Neural progenitor cell (in vitro differentiated cells): ENCODE data around the gene UBR4. TPM values are rescaled to one million over a fixed set of nuclear protein-coding genes. Genes with fewer than 3 reads are reported as not detected.

Experiments
- DNase-seq: peaks from one replicate; pipeline ENCODE4 v3.0.0-alpha.2; 2016; ENCODE audit warnings: low spot score
- H2AFZ ChIP-seq: fragments of 200-600 bp; sonication (generic); replicated peaks from 2 replicates; pipeline ENCODE4 v1.6.1; 2016; ENCODE audit warnings: antibody characterized with exemption
- H3F3A ChIP-seq: fragments of 200-600 bp; sonication (generic); 2 replicates; pipeline ENCODE4 v1.6.1; 2016; ENCODE audit warnings: antibody characterized with exemption, low read depth
- H3K27ac ChIP-seq: fragments of 200-600 bp; sonication (generic); 2 replicates; pipeline ENCODE4 v1.5.1; 2016; ENCODE audit warnings: mild to moderate bottlenecking
- H3K27me3 ChIP-seq: fragments of 200-600 bp; sonication (generic); 2 replicates; pipeline ENCODE4 v1.6.1; 2016; ENCODE audit warnings: mild to moderate bottlenecking, moderate library complexity
- H3K36me3 ChIP-seq: fragments of 200-600 bp; sonication (generic); 2 replicates; pipeline ENCODE4 v1.5.1; 2016
- H3K4me1 ChIP-seq: fragments of 200-600 bp; sonication (generic); 2 replicates; pipeline ENCODE4 v1.6.1; 2016; ENCODE audit warnings: mixed run types
- H3K4me2 ChIP-seq: fragments of 200-600 bp; sonication (generic); 2 replicates; pipeline ENCODE4 v1.6.1; 2016
- H3K4me3 ChIP-seq: fragments of 200-600 bp; sonication (generic); 2 replicates; pipeline ENCODE4 v1.5.1; 2016
- H3K79me2 ChIP-seq: fragments of 200-600 bp; sonication (generic); 2 replicates; pipeline ENCODE4 v1.6.1; 2016; ENCODE audit warnings: low read depth
- H3K9ac ChIP-seq: fragments of 200-600 bp; sonication (generic); 2 replicates; pipeline ENCODE4 v1.6.1; 2016
- H3K9me3 ChIP-seq: fragments of 200-600 bp; sonication (generic); 2 replicates; pipeline ENCODE4 v1.5.1; 2016; ENCODE audit warnings: low read depth
- H4K20me1 ChIP-seq: fragments of 200-600 bp; sonication (generic); 2 replicates; pipeline ENCODE4 v1.6.1; 2016; ENCODE audit warnings: low read depth
- H3K27ac Mint-ChIP-seq: 3 replicates; pipeline ENCODE4 v1.8.0; 2021; ENCODE audit warnings: mixed read lengths
- H3K27me3 Mint-ChIP-seq: 2 replicates; pipeline ENCODE4 v1.8.0; 2022; ENCODE audit warnings: low read depth, mild to moderate bottlenecking, inconsistent platforms, moderate library complexity, mixed read lengths; ENCODE audit not compliant: insufficient read depth
- H3K36me3 Mint-ChIP-seq: 3 replicates; pipeline ENCODE4 v1.8.0; 2021; ENCODE audit warnings: mixed read lengths
- H3K4me1 Mint-ChIP-seq: 3 replicates; pipeline ENCODE4 v1.8.0; 2021; ENCODE audit warnings: mixed read lengths
- H3K4me3 Mint-ChIP-seq: 3 replicates; pipeline ENCODE4 v1.8.0; 2021; ENCODE audit warnings: mild to moderate bottlenecking, moderate library complexity, mixed read lengths
- H3K9me3 Mint-ChIP-seq: 3 replicates; pipeline ENCODE4 v1.8.0; 2020; ENCODE audit warnings: mixed read lengths
- EZH2 ChIP-seq: fragments of 200-600 bp; sonication (generic); IDR thresholded peaks from 2 replicates; pipeline ENCODE4 v1.6.1; 2017; ENCODE audit warnings: antibody characterized with exemption, mild to moderate bottlenecking, moderate library complexity
- EZH2phosphoT487 ChIP-seq: fragments of 200-600 bp; sonication (generic); IDR thresholded peaks from 2 replicates; pipeline ENCODE4 v1.6.1; 2017; ENCODE audit warnings: antibody characterized with exemption
- total RNA-seq: library from RNA; depleted of rRNA; stranded (reverse); fragments of >200 nt; gene quantifications from 2 replicates; pipeline ENCODE4 v1.2.3, GENCODE V29; 2015; ENCODE audit warnings: low replicate concordance
- TF ChIP-seq, protein P1 (sequence below): fragments of 200-600 bp; sonication (generic); IDR thresholded peaks from 2 replicates; pipeline ENCODE4 v1.5.1; 2017; ENCODE audit warnings: antibody characterized with exemption, mild to moderate bottlenecking

UBR4 gene
- total RNA-seq, 1 donor from 2014 or later, result 71.2 TPM

DNA sequence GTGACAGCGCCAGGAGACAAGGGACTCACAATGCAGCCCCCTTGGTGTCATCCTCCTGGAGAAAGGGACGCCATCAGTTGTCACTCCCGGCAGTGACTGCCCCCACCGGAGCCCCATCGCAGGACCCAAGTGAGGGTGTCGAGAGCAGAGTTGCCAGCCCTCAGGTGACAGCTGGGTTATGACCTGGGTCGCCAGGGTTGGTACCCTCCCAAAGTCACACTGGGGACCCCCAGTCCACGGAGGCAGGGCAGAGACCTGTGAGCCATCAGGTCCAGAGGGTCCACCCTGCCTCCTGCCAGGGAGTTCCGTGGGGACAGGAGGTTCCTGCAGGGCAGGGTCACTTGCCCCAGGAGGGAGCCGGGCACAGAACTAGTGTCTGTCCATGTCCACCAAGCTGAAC lies 175.3 kb downstream of the UBR4 start:
- H3K4me2 ChIP-seq, result no peak overlapping the region
- DNase-seq, result no peak
- Mint-ChIP-seq H3K9me3 (no peaks in the 10 kb centered on the region), H3K27ac (no peak overlapping the region), H3K4me3 (no peak overlapping the region), H3K36me3 (no peaks in the 10 kb centered on the region), H3K4me1 (peaks cover 11% of the 10 kb centered on the region), H3K27me3 (peaks cover 4% of the 10 kb centered on the region)
- no peak overlapping the region for H3K27ac ChIP-seq
- no peak overlapping the region for H2AFZ ChIP-seq
- H3K4me1 ChIP-seq, result no peaks in the 10 kb centered on the region
- H3K9me3 ChIP-seq, result no peaks in the 10 kb centered on the region
- H3K79me2 ChIP-seq, result no peaks in the 10 kb centered on the region
- no peaks in the 10 kb centered on the region for H4K20me1 ChIP-seq
- no peak for TF ChIP-seq EZH2phosphoT487
- TF ChIP-seq, protein P1, sequence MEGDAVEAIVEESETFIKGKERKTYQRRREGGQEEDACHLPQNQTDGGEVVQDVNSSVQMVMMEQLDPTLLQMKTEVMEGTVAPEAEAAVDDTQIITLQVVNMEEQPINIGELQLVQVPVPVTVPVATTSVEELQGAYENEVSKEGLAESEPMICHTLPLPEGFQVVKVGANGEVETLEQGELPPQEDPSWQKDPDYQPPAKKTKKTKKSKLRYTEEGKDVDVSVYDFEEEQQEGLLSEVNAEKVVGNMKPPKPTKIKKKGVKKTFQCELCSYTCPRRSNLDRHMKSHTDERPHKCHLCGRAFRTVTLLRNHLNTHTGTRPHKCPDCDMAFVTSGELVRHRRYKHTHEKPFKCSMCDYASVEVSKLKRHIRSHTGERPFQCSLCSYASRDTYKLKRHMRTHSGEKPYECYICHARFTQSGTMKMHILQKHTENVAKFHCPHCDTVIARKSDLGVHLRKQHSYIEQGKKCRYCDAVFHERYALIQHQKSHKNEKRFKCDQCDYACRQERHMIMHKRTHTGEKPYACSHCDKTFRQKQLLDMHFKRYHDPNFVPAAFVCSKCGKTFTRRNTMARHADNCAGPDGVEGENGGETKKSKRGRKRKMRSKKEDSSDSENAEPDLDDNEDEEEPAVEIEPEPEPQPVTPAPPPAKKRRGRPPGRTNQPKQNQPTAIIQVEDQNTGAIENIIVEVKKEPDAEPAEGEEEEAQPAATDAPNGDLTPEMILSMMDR, result no peak
- TF ChIP-seq EZH2, result no peak
- no peaks in the 10 kb centered on the region for H3K36me3 ChIP-seq
- H3K9ac ChIP-seq, result no peak overlapping the region
- no peak overlapping the region for H3K4me3 ChIP-seq
- no peaks in the 10 kb centered on the region for H3F3A ChIP-seq
- H3K27me3 ChIP-seq, result no peaks in the 10 kb centered on the region

DNA sequence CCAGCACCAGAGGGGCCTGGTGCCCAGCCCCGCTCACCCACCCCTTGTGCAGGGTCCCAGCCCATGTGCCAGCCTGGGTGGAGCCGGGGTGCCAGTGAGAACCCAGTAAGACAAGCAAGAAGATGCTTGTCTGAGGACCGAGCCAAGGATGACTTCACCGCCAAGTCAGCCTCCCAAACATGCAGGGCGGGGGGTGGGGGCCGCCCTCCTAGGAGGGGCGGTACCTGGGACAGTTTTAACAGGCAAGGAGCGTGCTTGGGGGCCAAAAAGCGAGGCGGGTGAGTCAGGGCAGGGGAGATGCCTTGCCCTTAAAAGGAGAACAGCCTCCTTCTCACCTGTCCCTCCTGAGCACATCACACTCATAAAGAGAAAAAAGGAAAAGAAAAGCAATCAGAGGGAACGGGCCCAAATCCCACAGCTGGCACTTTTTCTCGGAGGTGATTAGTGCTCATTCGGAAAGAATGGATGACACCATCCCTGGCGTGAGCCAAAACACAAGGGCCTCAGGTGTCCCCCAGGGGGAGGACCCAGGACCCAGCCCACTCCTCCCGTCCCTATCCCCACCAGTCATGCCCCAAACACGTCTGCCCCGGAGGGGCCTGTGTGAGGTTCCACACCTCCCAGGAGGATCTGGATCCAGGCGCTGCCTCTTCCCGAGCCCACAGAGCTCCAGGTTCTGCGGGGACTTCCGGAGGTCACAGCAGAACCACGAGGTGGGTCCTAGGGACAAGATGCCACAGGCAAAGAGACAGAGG lies 176.0 kb downstream of the UBR4 start:
- Histone ChIP-seq H3K4me1 (no peaks in the 10 kb centered on the region), H3K9ac (no peak overlapping the region), H3K36me3 (no peaks in the 10 kb centered on the region), H3K9me3 (no peaks in the 10 kb centered on the region), H3K27ac (no peak overlapping the region), H3F3A (no peaks in the 10 kb centered on the region), H4K20me1 (no peaks in the 10 kb centered on the region), H3K4me3 (no peak overlapping the region), H2AFZ (no peak overlapping the region), H3K27me3 (no peaks in the 10 kb centered on the region), H3K79me2 (no peaks in the 10 kb centered on the region), H3K4me2 (no peak overlapping the region)
- Mint-ChIP-seq H3K4me1 (peaks cover 11% of the 10 kb centered on the region), H3K4me3 (no peak overlapping the region), H3K27ac (no peak overlapping the region), H3K27me3 (peaks cover 4% of the 10 kb centered on the region), H3K36me3 (no peaks in the 10 kb centered on the region), H3K9me3 (no peaks in the 10 kb centered on the region)
- no peak for DNase-seq
- TF ChIP-seq EZH2, result no peak
- TF ChIP-seq, protein P1, result no peak
- TF ChIP-seq EZH2phosphoT487, result no peak

DNA sequence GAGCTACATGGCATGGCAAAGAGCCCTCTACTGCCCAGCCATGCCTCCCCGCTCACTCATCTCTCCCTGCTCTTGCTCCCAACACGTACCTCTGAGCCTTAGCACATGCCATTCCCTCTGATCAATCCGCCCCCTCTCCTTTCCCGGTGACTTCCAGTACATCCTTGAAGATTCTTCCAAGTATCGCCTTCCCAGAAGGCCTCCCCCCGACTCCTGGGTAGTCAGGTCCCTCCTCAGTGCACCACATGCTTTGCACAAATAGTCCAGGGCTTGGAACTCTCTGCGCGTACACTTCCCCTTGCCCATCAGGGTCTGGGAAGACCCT lies 176.6 kb downstream of the UBR4 start:
- no peak overlapping the region for H3K4me2 ChIP-seq
- no peak for DNase-seq
- H4K20me1 ChIP-seq, result no peaks in the 10 kb centered on the region
- H3K79me2 ChIP-seq, result no peaks in the 10 kb centered on the region
- H3K4me3 ChIP-seq, result no peak overlapping the region
- H3K9me3 ChIP-seq, result no peaks in the 10 kb centered on the region
- H3K9ac ChIP-seq, result no peak overlapping the region
- Mint-ChIP-seq H3K27ac (peak overlapping the region; percentile 20), H3K27me3 (peaks cover 4% of the 10 kb centered on the region), H3K4me1 (peaks cover 11% of the 10 kb centered on the region), H3K4me3 (peak overlapping the region; percentile 24), H3K36me3 (no peaks in the 10 kb centered on the region), H3K9me3 (no peaks in the 10 kb centered on the region)
- no peaks in the 10 kb centered on the region for H3K4me1 ChIP-seq
- no peak overlapping the region for H3K27ac ChIP-seq
- no peaks in the 10 kb centered on the region for H3F3A ChIP-seq
- H3K36me3 ChIP-seq, result no peaks in the 10 kb centered on the region
- H3K27me3 ChIP-seq, result no peaks in the 10 kb centered on the region
- TF ChIP-seq EZH2phosphoT487, result no peak
- TF ChIP-seq, protein P1, result no peak
- TF ChIP-seq EZH2, result no peak
- H2AFZ ChIP-seq, result no peak overlapping the region
